Activated T-cell treated with anti-CD3 and anti-CD28 coated beads, Interleukin-2, amount 50 U/mL, for 4 hours (primary cell): ENCODE data around the gene SNRPA1. TPM values are rescaled to one million over a fixed set of nuclear protein-coding genes. Genes with fewer than 3 reads are reported as not detected.

Experiments
- ATAC-seq, 2 donors: fragments of 200-7000 bp; cut with Tn5 transposase; one replicate each; pipeline ENCODE4 v1.10.0; 2021
- DNase-seq: peaks from one replicate; pipeline ENCODE4 v3.0.0-alpha.2; 2020
- H3K27me3 Mint-ChIP-seq: one replicate; pipeline ENCODE4 v1.8.0; 2021; ENCODE audit warnings: low read depth, mixed read lengths
- H3K36me3 Mint-ChIP-seq: one replicate; pipeline ENCODE4 v1.8.0; 2022; ENCODE audit warnings: mixed read lengths; ENCODE audit not compliant: insufficient read depth
- H3K4me1 Mint-ChIP-seq: one replicate; pipeline ENCODE4 v1.8.0; 2021; ENCODE audit warnings: low read depth, mixed read lengths
- H3K4me3 Mint-ChIP-seq: one replicate; pipeline ENCODE4 v1.8.0; 2021; ENCODE audit warnings: mild to moderate bottlenecking, moderate library complexity, mixed read lengths
- H3K9me3 Mint-ChIP-seq: one replicate; pipeline ENCODE4 v1.8.0; 2021; ENCODE audit warnings: mixed read lengths
- total RNA-seq, 3 donors: library from RNA; stranded (reverse); gene quantifications; one replicate each; pipeline ENCODE4 v1.2.1, GENCODE V29; 2021

Gene SNRPA1
- total RNA-seq, 3 donors from 2014 or later, result 229 to 264 (median 233) TPM

DNA sequence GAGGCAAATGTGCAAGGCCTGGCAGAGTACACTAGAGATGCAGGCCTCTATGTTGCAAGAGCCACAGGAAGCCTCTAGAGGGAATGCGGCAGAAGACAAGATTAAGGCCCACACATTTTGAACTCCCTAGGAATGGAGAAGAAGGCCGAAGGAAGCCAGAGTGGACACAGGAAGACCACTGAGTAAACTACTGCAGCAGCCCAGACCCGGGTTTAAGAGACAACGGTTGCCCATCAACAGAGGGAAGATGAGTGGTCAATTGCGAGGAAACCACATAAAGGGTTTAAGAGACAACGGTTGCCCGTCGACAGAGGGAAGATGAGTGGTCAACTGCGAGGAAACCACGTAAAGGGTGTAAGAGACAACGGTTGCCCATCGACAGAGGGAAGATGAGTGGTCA lies 57.8 kb downstream of the SNRPA1 start:
- no peaks in the 10 kb centered on the region for H3K27me3 Mint-ChIP-seq
- no peaks in the 10 kb centered on the region for H3K9me3 Mint-ChIP-seq
- H3K4me1 Mint-ChIP-seq, result peaks cover 53% of the 10 kb centered on the region
- H3K4me3 Mint-ChIP-seq, result no peak overlapping the region
- ATAC-seq (no peak), DNase-seq (no peak)
- peaks cover 33% of the 10 kb centered on the region for H3K36me3 Mint-ChIP-seq

DNA sequence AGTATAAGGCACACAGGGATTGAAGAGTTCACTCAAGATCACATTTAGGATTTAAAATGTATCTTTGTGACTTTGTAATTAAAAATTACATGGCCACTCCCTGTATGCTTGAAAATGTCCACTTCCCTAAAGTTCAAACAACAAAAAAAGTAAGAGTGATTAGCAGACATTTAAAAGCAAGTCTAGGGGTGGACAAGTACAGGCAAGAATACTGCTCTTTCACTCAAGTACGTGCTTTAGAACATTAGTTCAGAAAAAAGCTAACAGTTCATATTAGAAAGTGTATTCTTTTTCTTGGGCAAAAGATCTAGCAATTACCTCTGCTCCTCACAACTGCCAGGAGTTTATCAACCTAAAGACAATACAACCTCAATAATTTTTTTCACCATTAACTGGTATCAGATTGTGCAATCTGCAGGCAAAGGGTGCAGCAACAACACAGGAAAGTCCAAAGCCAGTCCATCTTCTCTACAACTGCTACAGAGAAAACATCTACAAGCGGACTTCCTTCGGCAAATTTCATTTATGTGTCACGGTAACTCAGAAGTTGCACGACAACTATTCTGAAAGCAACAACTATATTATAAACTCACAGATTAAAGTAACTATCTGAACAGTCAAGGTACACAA lies 61.3 kb downstream of the SNRPA1 start:
- ATAC-seq (no peak), DNase-seq (no peak)
- Mint-ChIP-seq H3K9me3 (peaks cover 7% of the 10 kb centered on the region), H3K36me3 (peaks cover 55% of the 10 kb centered on the region), H3K4me1 (peaks cover 33% of the 10 kb centered on the region), H3K27me3 (no peaks in the 10 kb centered on the region), H3K4me3 (no peak overlapping the region)

DNA sequence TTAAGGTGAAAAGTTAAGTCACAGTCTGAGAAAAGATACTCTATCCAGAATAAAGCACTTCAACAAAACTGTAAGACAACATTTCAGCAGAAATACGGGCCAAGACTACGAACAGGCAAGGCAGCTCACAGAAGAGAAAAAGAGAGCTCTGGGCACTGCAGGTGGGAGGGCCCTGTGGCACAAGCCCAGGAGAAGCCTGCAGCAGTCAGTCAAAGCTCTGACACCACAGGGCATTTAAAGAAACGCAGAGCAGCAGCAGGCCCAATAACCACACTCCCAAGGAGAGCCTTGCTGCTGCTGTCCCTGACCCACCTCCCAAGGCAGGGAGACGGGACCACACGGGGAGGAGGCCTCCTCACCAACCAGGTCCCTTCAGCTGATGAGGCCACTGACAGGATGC lies 62.4 kb downstream of the SNRPA1 start:
- H3K27me3 Mint-ChIP-seq, result no peaks in the 10 kb centered on the region
- no peak overlapping the region for H3K4me3 Mint-ChIP-seq
- peaks cover 35% of the 10 kb centered on the region for H3K4me1 Mint-ChIP-seq
- peaks cover 16% of the 10 kb centered on the region for H3K9me3 Mint-ChIP-seq
- DNase-seq (no peak), ATAC-seq (no peak)
- H3K36me3 Mint-ChIP-seq, result peaks cover 65% of the 10 kb centered on the region

Other genes with a start within 250 kb of the SNRPA1 start
- 10 to 100 TPM; 79.7 to 94.4 (median 88.0) TPM for gene CHSY1, start 43.2 kb downstream of the SNRPA1 start, total RNA-seq
- 10 to 100 TPM; 51.8 to 68.1 (median 55.2) TPM for gene SELENOS, start 17.8 kb downstream of the SNRPA1 start, total RNA-seq
- gene PCSK6, start 194.5 kb upstream of the SNRPA1 start, total RNA-seq, result under 1 TPM; 0.53 to 0.83 (median 0.65) TPM